Mesenchymal stem cell (in vitro differentiated cells and primary cell): ENCODE measurements around the gene TNFRSF14.

Experiments used
- DNase-seq: peaks from one replicate; pipeline ENCODE4 v3.0.0-alpha.2; 2013
- H2AFZ ChIP-seq: one replicate; pipeline ENCODE4 v1.6.1; 2013; ENCODE audit warnings: low read depth, mild to moderate bottlenecking, control low read depth, inconsistent platforms, low read length, moderate library complexity
- H2AK5ac ChIP-seq: 2 replicates; pipeline ENCODE4 v1.6.1; 2013; ENCODE audit warnings: low read length, moderate library complexity, mild to moderate bottlenecking, inconsistent platforms; ENCODE audit not compliant: severe bottlenecking
- H2BK120ac ChIP-seq: one replicate; pipeline ENCODE4 v1.6.1; 2013; ENCODE audit warnings: low read depth, mild to moderate bottlenecking, inconsistent platforms, low read length, moderate library complexity
- H2BK12ac ChIP-seq, 2 experiments: one replicate each; pipeline ENCODE4 v1.6.1; 2013; ENCODE audit warnings: inconsistent platforms in 2 of 2, low read length in 2 of 2, mild to moderate bottlenecking in 2 of 2, moderate library complexity in 2 of 2, control low read depth in 1 of 2
- H2BK15ac ChIP-seq: one replicate; pipeline ENCODE4 v1.6.1; 2013; ENCODE audit warnings: mild to moderate bottlenecking, low read depth, inconsistent platforms; ENCODE audit not compliant: poor library complexity, severe bottlenecking
- H2BK5ac ChIP-seq: 2 replicates; pipeline ENCODE4 v1.6.1; 2013; ENCODE audit warnings: low read depth, mild to moderate bottlenecking, low read length, control low read depth, inconsistent platforms; ENCODE audit not compliant: poor library complexity, severe bottlenecking
- H3K14ac ChIP-seq, 2 experiments: one replicate each; pipeline ENCODE4 v1.6.1; 2013; ENCODE audit warnings: inconsistent platforms in 2 of 2, low read length in 2 of 2, control low read depth in 1 of 2, mild to moderate bottlenecking in 1 of 2, moderate library complexity in 1 of 2
- H3K18ac ChIP-seq, 2 experiments: one replicate each; pipeline ENCODE4 v1.6.1; 2013; ENCODE audit warnings: inconsistent platforms in 2 of 2, low read length in 2 of 2, control low read depth in 1 of 2, low read depth in 1 of 2, mild to moderate bottlenecking in 1 of 2
- H3K23ac ChIP-seq, 2 experiments: one replicate each; pipeline ENCODE4 v1.6.1; 2013; ENCODE audit warnings: inconsistent platforms in 2 of 2, low read length in 2 of 2, mild to moderate bottlenecking in 2 of 2, moderate library complexity in 2 of 2, control low read depth in 1 of 2
- H3K27ac ChIP-seq: 2 replicates; pipeline ENCODE4 v1.5.1; 2013; ENCODE audit warnings: mild to moderate bottlenecking, moderate library complexity, low read length, control low read depth, inconsistent platforms; ENCODE audit not compliant: poor library complexity, severe bottlenecking
- H3K27me3 ChIP-seq, 2 experiments: 2 replicates each; pipeline versions ENCODE4 v1.6.1 to v1.7.0; 2013; ENCODE audit warnings: low read length in 2 of 2, mild to moderate bottlenecking in 2 of 2, moderate library complexity in 2 of 2, control low read depth in 1 of 2, inconsistent platforms in 1 of 2; ENCODE audit not compliant: control insufficient read depth in 1 of 2, insufficient read depth in 1 of 2
- H3K36me3 ChIP-seq, 2 experiments: 2 replicates each; pipeline versions ENCODE4 v1.6.1 to v1.7.0; 2013; ENCODE audit warnings: low read length in 2 of 2, control low read depth in 1 of 2, inconsistent platforms in 1 of 2, low read depth in 1 of 2, mild to moderate bottlenecking in 1 of 2; ENCODE audit not compliant: insufficient read depth in 2 of 2, control insufficient read depth in 1 of 2
- H3K4ac ChIP-seq, 2 experiments: one replicate each; pipeline ENCODE4 v1.6.1; 2013; ENCODE audit warnings: inconsistent platforms in 2 of 2, low read length in 2 of 2, mild to moderate bottlenecking in 2 of 2, moderate library complexity in 2 of 2, control low read depth in 1 of 2, low read depth in 1 of 2
- H3K4me1 ChIP-seq: 2 replicates; pipeline ENCODE4 v1.6.1; 2013; ENCODE audit warnings: low read depth, low read length, control low read depth; ENCODE audit not compliant: control insufficient read depth, insufficient read depth
- H3K4me2 ChIP-seq: 2 replicates; pipeline ENCODE4 v1.6.1; 2013; ENCODE audit warnings: low read length, mild to moderate bottlenecking, inconsistent platforms; ENCODE audit not compliant: poor library complexity, severe bottlenecking
- H3K4me3 ChIP-seq, 2 experiments: 2 replicates each; pipeline versions ENCODE4 v1.5.1 to v1.7.0; 2013; ENCODE audit warnings: low read length in 2 of 2, mild to moderate bottlenecking in 2 of 2, control low read depth in 1 of 2, low read depth in 1 of 2; ENCODE audit not compliant: insufficient read depth in 1 of 2
- H3K79me1 ChIP-seq: replicated peaks from 2 replicates; pipeline ENCODE4 v1.6.1; 2013; ENCODE audit warnings: mild to moderate bottlenecking, control low read depth, low read length, inconsistent platforms; ENCODE audit not compliant: poor library complexity, severe bottlenecking
- H3K9ac ChIP-seq: 2 replicates; pipeline ENCODE4 v1.7.0; 2013; ENCODE audit warnings: mild to moderate bottlenecking, low read length, moderate library complexity
- H3K9me3 ChIP-seq: 2 replicates; pipeline ENCODE4 v1.7.0; 2013; ENCODE audit warnings: mild to moderate bottlenecking, low read length; ENCODE audit not compliant: control insufficient read depth
- H4K8ac ChIP-seq: one replicate; pipeline ENCODE4 v1.6.1; 2013; ENCODE audit warnings: inconsistent platforms, mild to moderate bottlenecking, low read length, moderate library complexity
- H4K91ac ChIP-seq: one replicate; pipeline ENCODE4 v1.6.1; 2013; ENCODE audit warnings: mild to moderate bottlenecking, low read length, inconsistent platforms
- WGBS: methylation state at CpG from one replicate; pipeline ENCODE4 v1.1.7; 2013; ENCODE audit warnings: mixed read lengths; 5-methylcytosine and 5-hydroxymethylcytosine counted together

Gene TNFRSF14

GRCh38 chr1:2612591-2613365 lies 56.6 kb downstream of the TNFRSF14 start:
- Histone ChIP-seq H2BK5ac (no peak overlapping the region), H3K36me3 (no peaks in the 10 kb centered on the region), H2BK15ac (no peak overlapping the region), H3K79me1 (no peaks in the 10 kb centered on the region), H3K23ac (no peak overlapping the region), H3K9me3 (peaks cover 6% of the 10 kb centered on the region), H2BK12ac (no peak overlapping the region), H4K91ac (no peak overlapping the region), H3K9ac (no peak overlapping the region), H3K27ac (no peak overlapping the region), H2BK120ac (no peak overlapping the region), H3K14ac (no peak overlapping the region), H2AK5ac (no peak overlapping the region), H2AFZ (no peak overlapping the region), H3K27me3 (peaks cover 0 to 37% of the 10 kb centered on the region in 2 experiments), H3K18ac (no peak overlapping the region), H3K4me2 (no peak overlapping the region), H3K4me1 (peaks cover 3% of the 10 kb centered on the region), H3K4me3 (no peak overlapping the region), H4K8ac (no peak overlapping the region), H3K4ac (no peak overlapping the region)
- WGBS = 76% methylated on average over 11 of the region's 11 CpGs
- no peak for DNase-seq
